Hepatocyte (in vitro differentiated cells): Measurements from ENCODE around the gene GRIK4. TPM values are rescaled to one million over a fixed set of nuclear protein-coding genes. Genes with fewer than 3 reads are reported as not detected.

Experiments used
- DNase-seq: peaks from one replicate; pipeline ENCODE4 v3.0.0-alpha.2; 2016; ENCODE audit warnings: low spot score
- H2AFZ ChIP-seq: fragments of 200-600 bp; sonication (generic); 2 replicates; pipeline ENCODE4 v1.6.0; 2016; ENCODE audit warnings: antibody characterized with exemption, mild to moderate bottlenecking
- H3K27ac ChIP-seq: fragments of 200-600 bp; sonication (generic); 2 replicates; pipeline ENCODE4 v1.5.1; 2016; ENCODE audit warnings: mild to moderate bottlenecking
- H3K27me3 ChIP-seq: fragments of 200-600 bp; sonication (generic); 2 replicates; pipeline ENCODE4 v1.6.1; 2016
- H3K36me3 ChIP-seq: fragments of 200-600 bp; sonication (generic); replicated peaks from 2 replicates; pipeline ENCODE4 v1.5.1; 2016; ENCODE audit warnings: low read depth; ENCODE audit not compliant: insufficient read depth
- H3K4me1 ChIP-seq: fragments of 200-600 bp; sonication (generic); 2 replicates; pipeline ENCODE4 v1.5.1; 2016; ENCODE audit warnings: mild to moderate bottlenecking, moderate library complexity; ENCODE audit not compliant: insufficient read depth
- H3K4me2 ChIP-seq: fragments of 200-600 bp; sonication (generic); 2 replicates; pipeline ENCODE4 v1.6.0; 2016
- H3K4me3 ChIP-seq: fragments of 200-600 bp; sonication (generic); 2 replicates; pipeline ENCODE4 v1.5.1; 2016; ENCODE audit warnings: mild to moderate bottlenecking
- H3K79me2 ChIP-seq: fragments of 200-600 bp; sonication (generic); 2 replicates; pipeline ENCODE4 v1.6.0; 2017; ENCODE audit warnings: mild to moderate bottlenecking
- H3K9me2 ChIP-seq: fragments of 200-600 bp; sonication (generic); replicated peaks from 2 replicates; pipeline ENCODE4 v1.6.0; 2017; ENCODE audit warnings: mild to moderate bottlenecking; ENCODE audit not compliant: insufficient read depth
- H3K9me3 ChIP-seq: fragments of 200-600 bp; sonication (generic); 2 replicates; pipeline ENCODE4 v1.5.1; 2016; ENCODE audit warnings: low read depth, mild to moderate bottlenecking
- H4K20me1 ChIP-seq: fragments of 200-600 bp; sonication (generic); 2 replicates; pipeline ENCODE4 v1.6.0; 2016; ENCODE audit warnings: mild to moderate bottlenecking; ENCODE audit not compliant: insufficient read depth, poor library complexity, severe bottlenecking
- EZH2 ChIP-seq: fragments of 200-600 bp; sonication (generic); IDR thresholded peaks from 2 replicates; pipeline ENCODE4 v1.6.1; 2016; ENCODE audit warnings: antibody characterized with exemption, mild to moderate bottlenecking, borderline replicate concordance
- EZH2phosphoT487 ChIP-seq: fragments of 200-600 bp; sonication (generic); IDR thresholded peaks from one replicate; pipeline ENCODE4 v1.6.1; 2018; ENCODE audit warnings: antibody characterized with exemption, mild to moderate bottlenecking, low read depth, moderate library complexity; ENCODE audit not compliant: unreplicated experiment, severe bottlenecking
- WGBS: methylation state at CpG from one replicate; pipeline ENCODE4 v1.1.6; 2016; ENCODE audit warnings: low lambda C conversion rate; ENCODE audit errors: missing lambda C conversion rate; 5-methylcytosine and 5-hydroxymethylcytosine counted together
- polyA plus RNA-seq: library from polyadenylated mRNA; unstranded; fragments of >200 nt; fragmentation: Nextera tagmentation; extraction: Ambion mirVana; gene quantifications from 2 replicates; pipeline ENCODE4 v1.2.1, GENCODE V29; 2016
- total RNA-seq: library from RNA; depleted of rRNA; stranded (reverse); fragments of >200 nt; gene quantifications from 2 replicates; pipeline ENCODE4 v1.2.3, GENCODE V29; 2014
- TF ChIP-seq, protein P1 (sequence below): fragments of 200-600 bp; sonication (generic); IDR thresholded peaks from 2 replicates; pipeline ENCODE4 v1.5.1; 2016; ENCODE audit warnings: antibody characterized with exemption, mild to moderate bottlenecking; ENCODE audit not compliant: poor library complexity

Gene GRIK4
- total and polyA plus RNA-seq, 2 experiments from 2014 or later, result 1.5 to 2.3 TPM

GRCh38 chr11:120556797-120557196 is 45.2 kb downstream of the GRIK4 start:
- no peak overlapping the region for H3K4me2 ChIP-seq
- 86% methylated on average over 9 of the region's 9 CpGs for WGBS
- H3K4me3 ChIP-seq, result no peak overlapping the region

DNA sequence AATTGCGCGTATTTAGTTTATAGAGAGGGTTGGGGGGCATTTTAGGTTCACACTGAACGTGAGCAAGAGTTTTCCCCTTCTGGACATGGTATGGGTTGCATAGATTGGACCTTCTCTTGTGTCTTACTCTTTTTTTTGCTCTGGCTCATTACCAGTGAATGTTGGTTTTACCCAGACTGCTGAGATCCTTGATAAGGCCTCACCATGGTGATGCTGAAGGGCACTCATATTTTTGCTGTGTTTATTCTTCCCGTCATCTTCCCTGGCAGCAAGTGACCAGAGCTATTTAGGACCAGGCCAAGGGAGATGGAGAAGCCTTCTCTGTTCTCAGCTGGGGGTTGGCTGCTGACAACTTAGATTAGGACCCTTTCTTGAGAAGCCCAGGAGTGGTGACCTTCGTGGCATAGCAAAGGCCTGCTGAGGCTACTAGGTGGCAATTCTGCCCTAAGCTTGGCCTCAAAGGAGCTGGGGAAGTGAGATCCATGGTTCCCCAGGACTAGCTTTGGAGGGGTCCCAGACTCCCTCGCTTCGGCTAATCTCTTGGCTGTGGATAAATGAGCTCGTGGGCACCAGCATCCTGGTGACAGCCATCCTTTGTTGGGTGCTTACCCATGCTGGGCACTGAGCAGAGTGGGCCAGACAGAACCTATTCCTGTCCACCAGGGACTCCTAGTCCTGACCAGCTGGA is 47.3 kb downstream of the GRIK4 start:
- H3K27ac ChIP-seq, result no peak overlapping the region
- 95% methylated on average over 8 of the region's 8 CpGs for WGBS
- no peak for TF ChIP-seq EZH2phosphoT487
- TF ChIP-seq, protein P1, sequence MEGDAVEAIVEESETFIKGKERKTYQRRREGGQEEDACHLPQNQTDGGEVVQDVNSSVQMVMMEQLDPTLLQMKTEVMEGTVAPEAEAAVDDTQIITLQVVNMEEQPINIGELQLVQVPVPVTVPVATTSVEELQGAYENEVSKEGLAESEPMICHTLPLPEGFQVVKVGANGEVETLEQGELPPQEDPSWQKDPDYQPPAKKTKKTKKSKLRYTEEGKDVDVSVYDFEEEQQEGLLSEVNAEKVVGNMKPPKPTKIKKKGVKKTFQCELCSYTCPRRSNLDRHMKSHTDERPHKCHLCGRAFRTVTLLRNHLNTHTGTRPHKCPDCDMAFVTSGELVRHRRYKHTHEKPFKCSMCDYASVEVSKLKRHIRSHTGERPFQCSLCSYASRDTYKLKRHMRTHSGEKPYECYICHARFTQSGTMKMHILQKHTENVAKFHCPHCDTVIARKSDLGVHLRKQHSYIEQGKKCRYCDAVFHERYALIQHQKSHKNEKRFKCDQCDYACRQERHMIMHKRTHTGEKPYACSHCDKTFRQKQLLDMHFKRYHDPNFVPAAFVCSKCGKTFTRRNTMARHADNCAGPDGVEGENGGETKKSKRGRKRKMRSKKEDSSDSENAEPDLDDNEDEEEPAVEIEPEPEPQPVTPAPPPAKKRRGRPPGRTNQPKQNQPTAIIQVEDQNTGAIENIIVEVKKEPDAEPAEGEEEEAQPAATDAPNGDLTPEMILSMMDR, result no peak
- TF ChIP-seq EZH2, result no peak

More at GRCh38 chr11:120556797-120557196, 45.2 kb downstream of the GRIK4 start:
- Histone ChIP-seq H3K27ac (no peak overlapping the region), H3K79me2 (no peaks in the 10 kb centered on the region), H3K4me1 (peaks cover 5% of the 10 kb centered on the region), H3K27me3 (peaks cover 13% of the 10 kb centered on the region), H3K36me3 (no peaks in the 10 kb centered on the region), H2AFZ (no peak overlapping the region), H4K20me1 (no peaks in the 10 kb centered on the region), H3K9me3 (no peaks in the 10 kb centered on the region), H3K9me2 (no peaks in the 10 kb centered on the region)
- no peak for DNase-seq
- no peak for TF ChIP-seq EZH2phosphoT487
- TF ChIP-seq, protein P1, result no peak
- no peak for TF ChIP-seq EZH2

GRCh38 chr11:120561286-120561685 is 49.7 kb downstream of the GRIK4 start:
- no peaks in the 10 kb centered on the region for H4K20me1 ChIP-seq
- peaks cover 15% of the 10 kb centered on the region for H3K4me1 ChIP-seq
- H3K36me3 ChIP-seq, result no peaks in the 10 kb centered on the region
- H3K27ac ChIP-seq, result no peak overlapping the region
- WGBS, result 95% methylated on average over 11 of the region's 11 CpGs
- H3K27me3 ChIP-seq, result peaks cover 50% of the 10 kb centered on the region
- H2AFZ ChIP-seq, result no peak overlapping the region
- H3K79me2 ChIP-seq, result no peaks in the 10 kb centered on the region
- DNase-seq, result no peak
- no peaks in the 10 kb centered on the region for H3K9me2 ChIP-seq
- H3K4me3 ChIP-seq, result no peak overlapping the region
- no peaks in the 10 kb centered on the region for H3K9me3 ChIP-seq
- no peak overlapping the region for H3K4me2 ChIP-seq
- TF ChIP-seq EZH2phosphoT487 (no peak), EZH2 (no peak)
- TF ChIP-seq, protein P1, result no peak

More for the DNA sequence above, 47.3 kb downstream of the GRIK4 start:
- Histone ChIP-seq H3K9me3 (no peaks in the 10 kb centered on the region), H3K79me2 (no peaks in the 10 kb centered on the region), H3K4me3 (no peak overlapping the region), H3K4me1 (peaks cover 8% of the 10 kb centered on the region), H3K9me2 (no peaks in the 10 kb centered on the region), H3K27me3 (peaks cover 34% of the 10 kb centered on the region), H4K20me1 (no peaks in the 10 kb centered on the region), H3K4me2 (no peak overlapping the region), H2AFZ (no peak overlapping the region), H3K36me3 (no peaks in the 10 kb centered on the region)
- no peak for DNase-seq
